Loucy (cell line): ENCODE measurements around the gene CPA4.

Experiments used
- EZH2phosphoT487 ChIP-seq: fragments of 200-600 bp; IDR thresholded peaks from 2 replicates; pipeline ENCODE4 v1.6.1; 2018; ENCODE audit warnings: antibody characterized with exemption, mild to moderate bottlenecking, moderate library complexity, borderline replicate concordance
- TF ChIP-seq, protein P1 (sequence below): fragments of 200-600 bp; sonication (generic); conservative IDR thresholded peaks from 2 replicates; pipeline ENCODE4 v1.5.1; 2014; ENCODE audit warnings: mild to moderate bottlenecking, antibody characterized with exemption, low read length

DNA sequence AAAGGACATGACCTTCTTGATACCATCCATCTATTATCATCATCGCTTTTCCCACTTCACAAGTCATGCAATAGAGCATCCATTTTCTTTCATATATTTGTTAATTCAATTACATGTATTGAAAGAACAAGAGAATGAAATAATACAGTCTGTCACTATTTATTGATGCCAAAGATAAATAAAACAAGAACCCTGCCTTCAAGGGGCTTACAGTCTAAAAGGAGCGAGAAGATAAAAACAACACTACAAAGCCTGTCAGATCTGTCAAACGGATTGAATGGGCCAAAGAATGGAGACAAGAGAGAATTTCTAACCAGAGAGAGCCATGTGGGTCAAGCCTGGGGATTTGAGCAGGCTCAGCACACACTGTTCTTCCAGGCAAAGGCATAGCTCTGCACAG is 67.6 kb downstream of the CPA4 start:
- TF ChIP-seq, protein P1, sequence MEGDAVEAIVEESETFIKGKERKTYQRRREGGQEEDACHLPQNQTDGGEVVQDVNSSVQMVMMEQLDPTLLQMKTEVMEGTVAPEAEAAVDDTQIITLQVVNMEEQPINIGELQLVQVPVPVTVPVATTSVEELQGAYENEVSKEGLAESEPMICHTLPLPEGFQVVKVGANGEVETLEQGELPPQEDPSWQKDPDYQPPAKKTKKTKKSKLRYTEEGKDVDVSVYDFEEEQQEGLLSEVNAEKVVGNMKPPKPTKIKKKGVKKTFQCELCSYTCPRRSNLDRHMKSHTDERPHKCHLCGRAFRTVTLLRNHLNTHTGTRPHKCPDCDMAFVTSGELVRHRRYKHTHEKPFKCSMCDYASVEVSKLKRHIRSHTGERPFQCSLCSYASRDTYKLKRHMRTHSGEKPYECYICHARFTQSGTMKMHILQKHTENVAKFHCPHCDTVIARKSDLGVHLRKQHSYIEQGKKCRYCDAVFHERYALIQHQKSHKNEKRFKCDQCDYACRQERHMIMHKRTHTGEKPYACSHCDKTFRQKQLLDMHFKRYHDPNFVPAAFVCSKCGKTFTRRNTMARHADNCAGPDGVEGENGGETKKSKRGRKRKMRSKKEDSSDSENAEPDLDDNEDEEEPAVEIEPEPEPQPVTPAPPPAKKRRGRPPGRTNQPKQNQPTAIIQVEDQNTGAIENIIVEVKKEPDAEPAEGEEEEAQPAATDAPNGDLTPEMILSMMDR = no peak
- TF ChIP-seq EZH2phosphoT487 = no peak
